ENCODE results near the gene RBPJL. TPM values are rescaled to one million over a fixed set of nuclear protein-coding genes. Genes with fewer than 3 reads are reported as not detected.

Gene RBPJL
- total and polyA plus RNA-seq, 2 of the 13 experiments (the other 11 are each of a cell fraction or from before 2014, with no cell fraction given), result not detected

DNA sequence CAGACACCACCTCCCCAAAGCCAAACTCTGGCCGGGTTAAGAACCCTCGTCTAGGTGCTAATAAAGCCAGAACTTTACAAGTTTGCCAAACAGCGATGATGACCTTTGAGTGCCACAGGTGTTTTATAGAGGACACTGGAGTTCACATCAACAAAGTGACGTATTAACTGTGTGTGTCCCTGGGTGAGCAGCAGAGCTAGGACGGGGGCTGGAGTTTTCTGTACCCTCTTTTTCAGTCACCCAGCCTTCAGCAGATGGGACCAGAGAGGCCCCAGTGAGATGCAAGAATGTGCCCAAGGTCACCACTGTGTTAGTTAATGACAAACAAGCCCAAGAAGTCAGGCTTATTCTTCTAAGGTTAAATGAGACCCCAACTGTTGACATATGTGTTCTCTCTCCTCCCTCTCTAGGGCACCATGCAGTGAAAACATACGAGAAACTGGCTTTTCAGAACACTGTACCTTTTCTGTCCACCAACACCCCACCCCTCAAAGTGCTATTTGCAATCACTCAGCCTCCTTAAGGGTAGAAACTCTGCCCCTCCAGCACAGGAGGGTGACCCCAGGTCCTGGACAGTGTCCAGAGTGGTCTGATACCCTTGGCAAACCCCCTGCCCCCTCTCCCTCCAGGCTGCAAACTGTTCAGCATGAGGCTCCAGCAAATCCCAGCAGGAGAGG is 36.4 kb downstream of the RBPJL start (continued):
- TF ChIP-seq, protein P1, sequence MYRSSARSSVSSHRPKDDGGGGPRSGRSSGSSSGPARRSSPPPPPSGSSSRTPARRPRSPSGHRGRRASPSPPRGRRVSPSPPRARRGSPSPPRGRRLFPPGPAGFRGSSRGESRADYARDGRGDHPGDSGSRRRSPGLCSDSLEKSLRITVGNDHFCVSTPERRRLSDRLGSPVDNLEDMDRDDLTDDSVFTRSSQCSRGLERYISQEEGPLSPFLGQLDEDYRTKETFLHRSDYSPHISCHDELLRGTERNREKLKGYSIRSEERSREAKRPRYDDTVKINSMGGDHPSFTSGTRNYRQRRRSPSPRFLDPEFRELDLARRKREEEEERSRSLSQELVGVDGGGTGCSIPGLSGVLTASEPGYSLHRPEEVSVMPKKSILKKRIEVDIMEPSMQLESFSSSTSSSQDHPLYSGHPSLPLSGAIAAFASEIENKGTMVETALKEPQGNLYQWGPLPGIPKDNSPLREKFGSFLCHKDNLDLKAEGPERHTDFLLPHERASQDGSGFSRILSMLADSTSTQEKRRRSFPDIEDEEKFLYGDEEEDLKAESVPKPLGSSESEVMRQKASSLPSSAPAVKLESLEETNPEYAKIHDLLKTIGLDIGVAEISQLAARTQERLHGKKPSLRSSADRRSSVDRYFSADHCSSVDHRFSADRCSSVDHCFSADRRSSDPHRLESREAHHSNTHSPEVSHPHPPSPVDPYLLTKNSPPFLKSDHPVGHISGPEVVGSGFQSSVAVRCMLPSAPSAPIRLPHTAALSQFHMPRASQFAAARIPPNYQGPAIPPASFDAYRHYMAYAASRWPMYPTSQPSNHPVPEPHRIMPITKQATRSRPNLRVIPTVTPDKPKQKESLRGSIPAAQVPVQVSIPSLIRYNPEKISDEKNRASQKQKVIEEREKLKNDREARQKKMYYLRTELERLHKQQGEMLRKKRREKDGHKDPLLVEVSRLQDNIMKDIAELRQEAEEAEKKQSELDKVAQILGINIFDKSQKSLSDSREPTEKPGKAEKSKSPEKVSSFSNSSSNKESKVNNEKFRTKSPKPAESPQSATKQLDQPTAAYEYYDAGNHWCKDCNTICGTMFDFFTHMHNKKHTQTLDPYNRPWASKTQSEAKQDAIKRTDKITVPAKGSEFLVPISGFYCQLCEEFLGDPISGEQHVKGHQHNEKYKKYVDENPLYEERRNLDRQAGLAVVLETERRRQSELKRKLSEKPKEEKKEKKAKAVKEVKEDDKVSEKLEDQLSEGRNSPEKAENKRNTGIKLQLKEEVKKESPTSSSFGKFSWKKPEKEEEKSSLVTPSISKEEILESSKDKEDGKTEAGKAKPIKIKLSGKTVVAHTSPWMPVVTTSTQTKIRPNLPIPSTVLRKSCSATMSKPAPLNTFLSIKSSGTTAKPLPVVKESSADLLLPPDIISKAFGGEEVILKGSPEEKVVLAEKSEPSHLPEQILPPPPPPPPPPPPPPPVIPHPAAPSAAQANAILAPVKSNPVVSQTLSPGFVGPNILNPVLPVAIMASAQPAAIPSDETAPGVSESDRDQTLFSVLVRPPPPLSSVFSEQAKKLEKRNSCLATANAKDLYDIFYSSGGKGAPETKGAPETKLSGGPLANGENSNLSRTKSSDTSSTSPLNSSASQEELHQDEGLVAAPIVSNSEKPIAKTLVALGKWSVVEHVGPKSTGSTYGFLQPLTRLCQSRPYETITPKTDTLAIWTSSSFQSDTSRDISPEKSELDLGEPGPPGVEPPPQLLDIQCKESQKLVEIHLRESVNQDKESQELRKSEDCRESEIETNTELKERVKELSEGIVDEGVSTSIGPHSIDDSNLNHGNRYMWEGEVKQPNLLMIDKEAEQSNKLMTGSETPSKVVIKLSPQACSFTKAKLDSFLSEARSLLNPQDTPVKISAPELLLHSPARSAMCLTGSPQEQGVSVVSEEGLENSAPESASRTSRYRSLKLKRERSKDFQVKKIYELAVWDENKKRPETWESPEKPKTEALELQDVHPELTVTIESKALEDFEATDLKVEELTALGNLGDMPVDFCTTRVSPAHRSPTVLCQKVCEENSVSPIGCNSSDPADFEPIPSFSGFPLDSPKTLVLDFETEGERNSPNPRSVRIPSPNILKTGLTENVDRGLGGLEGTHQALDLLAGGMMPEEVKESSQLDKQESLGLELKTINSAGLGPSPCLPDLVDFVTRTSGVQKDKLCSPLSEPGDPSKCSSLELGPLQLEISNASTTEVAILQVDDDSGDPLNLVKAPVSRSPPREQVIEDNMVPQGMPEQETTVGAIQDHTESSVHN (CRISPR knock-in tag; IDR thresholded peaks at IDR 0.05), result no peak
- TF ChIP-seq ZNF83 (CRISPR knock-in tag; IDR thresholded peaks at IDR 0.05; ENCODE audit: borderline replicate concordance) (0 out of 2 replicates have a peak, but pooled peaks have one; percentile 35), JDP2 (CRISPR knock-in tag; IDR thresholded peaks at IDR 0.05; ENCODE audit: borderline replicate concordance) (no peak), ZNF563 (CRISPR knock-in tag; IDR thresholded peaks at IDR 0.05) (0 out of 2 replicates have a peak, but pooled peaks have one; percentile 10), SOX6 (IDR thresholded peaks at IDR 0.05) (no peak), SOX6 (CRISPR knock-in tag; IDR thresholded peaks at IDR 0.05) (0 out of 2 replicates have a peak, but pooled peaks have one; percentile 0), SALL2 (CRISPR knock-in tag; IDR thresholded peaks at IDR 0.05) (peak; percentile 68; the same call in 1 of the 2 replicates), ZMYM3 (CRISPR knock-in tag; IDR thresholded peaks at IDR 0.05) (no peak; the same call in 1 of the 2 replicates), NR2C2 (CRISPR knock-in tag; IDR thresholded peaks at IDR 0.05; ENCODE audit: borderline replicate concordance) (no peak), ZNF296 (CRISPR knock-in tag; conservative IDR thresholded peaks at IDR 0.05) (no peak), REPIN1 (CRISPR knock-in tag; IDR thresholded peaks at IDR 0.05; ENCODE audit: borderline replicate concordance, low read depth) (no peak; the same call in 1 of the 2 replicates)

Measured in HepG2 (cell line).